NCI-H2227 treated with DMSO at 0.1 percent for 48 hours (cell line): ENCODE data around the gene ACLY.
"Not testable (repeated sequence)": the region's sequence is repeated elsewhere in the genome, so short reads cannot be mapped to it uniquely, and the experiment has no call there.

Experiments
- DNase-seq: peaks from one replicate; lab custom pipeline; 2025; lab: John Stamatoyannopoulos, UW

Gene ACLY

DNA sequence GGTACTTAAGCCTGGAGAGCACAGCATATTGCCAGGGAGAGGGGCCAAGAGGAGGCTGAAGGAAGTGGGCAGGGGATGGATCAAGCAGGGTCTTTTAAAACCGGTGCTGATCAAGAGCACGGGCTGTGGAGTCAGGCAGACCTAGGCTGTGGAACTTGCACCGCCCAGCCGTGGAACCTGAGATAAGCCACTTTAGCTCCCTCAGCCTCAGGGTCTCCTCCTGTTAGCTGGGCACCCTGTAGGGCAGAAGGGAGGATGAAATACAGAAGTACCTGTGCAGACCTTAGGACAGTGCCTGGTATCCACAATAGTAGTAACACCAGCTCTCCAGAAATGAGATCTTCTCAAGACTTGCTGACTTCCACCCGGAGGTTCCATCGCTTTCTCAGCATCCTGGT is 20.9 kb upstream of the ACLY start:
- DNase-seq = no peak

DNA sequence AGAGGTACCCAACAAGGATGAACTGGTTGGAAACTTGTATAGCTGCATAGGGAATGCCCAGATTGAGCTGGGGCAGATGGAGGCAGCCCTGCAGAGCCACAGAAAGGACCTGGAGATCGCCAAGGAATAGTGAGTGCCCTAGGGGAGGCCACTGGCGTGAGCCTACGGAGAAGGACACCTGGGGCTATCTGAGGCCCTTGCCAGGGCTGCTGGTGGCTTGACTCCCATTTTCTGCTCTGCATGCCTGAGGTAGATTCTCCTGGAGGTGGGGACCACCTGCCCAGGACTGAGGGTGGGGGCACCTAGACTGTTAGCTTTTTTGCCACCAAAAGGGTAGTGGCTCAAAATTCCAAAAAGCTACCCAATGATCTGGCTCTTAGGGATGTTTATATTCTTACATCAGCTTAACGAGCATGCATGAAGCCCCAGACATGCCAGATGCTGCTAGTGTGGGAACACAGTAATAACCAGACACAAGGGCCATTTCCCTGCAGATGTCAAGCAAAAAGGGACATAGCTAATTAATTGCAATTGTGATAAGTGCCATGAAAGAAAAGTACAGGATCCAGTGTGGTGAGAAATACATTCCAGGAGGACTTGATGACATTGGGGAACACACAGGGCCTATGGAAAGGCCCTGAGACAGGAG is 20.4 kb upstream of the ACLY start:
- no peak for DNase-seq

GRCh38 chr17:41937970-41938954 is 19.5 kb upstream of the ACLY start:
- DNase-seq = no peak

DNA sequence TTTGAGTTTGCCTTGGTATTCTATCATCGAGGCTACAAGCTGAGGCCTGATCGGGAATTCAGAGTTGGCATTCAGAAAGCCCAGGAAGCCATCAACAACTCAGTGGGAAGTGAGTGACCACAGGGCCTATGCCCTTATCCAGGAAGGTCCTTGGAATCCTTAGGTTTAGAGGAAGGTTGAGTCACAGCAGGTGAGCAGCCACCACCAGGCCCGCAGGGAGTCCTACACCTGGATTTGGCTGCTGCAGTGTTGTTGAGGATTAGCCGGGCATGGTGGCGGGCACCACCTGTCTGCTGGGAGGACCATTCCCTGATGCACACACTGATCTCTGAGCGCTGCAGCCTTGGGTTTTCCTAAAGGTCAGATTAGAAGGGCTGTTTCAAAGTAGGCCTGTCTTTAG is 16.9 kb upstream of the ACLY start:
- DNase-seq = no peak

GRCh38 chr17:41932816-41933389 is 14.2 kb upstream of the ACLY start:
- DNase-seq = no peak

- DNase-seq = not testable (repeated sequence)
Measured at GRCh38 chr17:41931715-41932114, 13.0 kb upstream of the ACLY start.

GRCh38 chr17:41930833-41931156 is 12.0 kb upstream of the ACLY start:
- DNase-seq = not testable (repeated sequence)

DNA sequence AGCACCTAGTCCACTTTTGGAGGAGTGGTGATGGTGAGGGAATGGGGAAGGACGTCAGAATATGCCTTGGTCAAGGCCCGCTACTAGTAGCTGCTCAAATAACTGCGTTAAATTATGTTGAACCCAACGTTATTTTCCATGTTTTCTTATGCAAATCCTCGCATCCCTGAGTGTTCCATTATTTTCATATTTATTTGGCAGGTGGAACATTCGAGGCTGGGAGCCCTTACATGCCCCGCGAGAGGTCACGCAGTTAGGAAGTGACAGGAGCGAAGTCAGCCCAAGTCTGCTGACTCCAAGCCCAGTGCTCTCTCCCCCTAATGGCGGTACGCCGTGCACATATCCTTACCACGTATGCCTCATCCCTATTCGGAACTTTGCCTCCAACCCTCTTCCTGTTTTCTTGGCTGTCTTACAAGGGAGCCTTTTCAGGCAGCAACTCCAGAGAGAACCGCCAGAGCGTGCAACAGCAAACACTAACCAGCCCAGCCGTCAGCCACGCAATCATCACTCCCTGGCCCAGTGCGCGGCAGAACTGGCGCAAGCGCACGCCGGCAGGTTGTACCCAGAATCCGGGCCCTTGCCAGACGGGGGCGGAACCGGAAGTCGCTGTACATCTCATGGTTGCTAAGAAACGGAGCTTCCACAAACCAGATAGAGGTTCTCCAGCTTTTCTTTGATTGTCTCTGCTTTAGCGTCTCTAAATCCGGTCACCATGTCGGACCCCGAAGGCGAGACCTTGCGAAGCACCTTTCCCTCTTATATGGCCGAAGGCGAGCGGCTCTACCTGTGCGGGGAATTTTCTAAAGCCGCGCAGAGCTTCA is 11.5 kb upstream of the ACLY start, which contains the start of gene ODAD4:
Gene ODAD4, plus strand, starts transcription at position 609 of the 824 bp plus-strand sequence. Its CDS starts 107 bp downstream, at position 716.
- peak; percentile 97 for DNase-seq

GRCh38 chr17:41928693-41929251 is 10.0 kb upstream of the ACLY start:
- no peak for DNase-seq

- DNase-seq = no peak
Measured at GRCh38 chr17:41925991-41926590, 7.3 kb upstream of the ACLY start.

DNA sequence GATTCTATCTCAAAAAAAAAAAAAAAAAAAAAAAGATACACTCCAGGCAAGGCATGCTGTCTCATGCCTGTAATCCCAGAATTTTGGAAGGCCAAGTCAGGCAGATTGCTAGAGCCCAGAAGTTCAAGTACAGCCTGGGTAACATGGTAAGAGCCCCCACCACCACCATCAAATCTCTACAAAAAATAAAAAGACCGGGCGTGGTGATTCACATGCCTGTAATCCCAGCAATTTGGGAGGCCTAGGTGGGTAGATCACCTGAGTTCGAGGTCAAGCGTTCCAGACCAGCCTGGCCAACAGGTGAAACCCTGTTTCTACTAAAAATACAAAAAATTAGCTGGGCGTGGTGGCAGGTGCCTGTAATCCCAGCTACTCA is 1.8 kb upstream of the ACLY start:
- DNase-seq = no peak

- no peak for DNase-seq
Measured at GRCh38 chr17:41919840-41920579, 1.3 kb upstream of the ACLY start.

DNA sequence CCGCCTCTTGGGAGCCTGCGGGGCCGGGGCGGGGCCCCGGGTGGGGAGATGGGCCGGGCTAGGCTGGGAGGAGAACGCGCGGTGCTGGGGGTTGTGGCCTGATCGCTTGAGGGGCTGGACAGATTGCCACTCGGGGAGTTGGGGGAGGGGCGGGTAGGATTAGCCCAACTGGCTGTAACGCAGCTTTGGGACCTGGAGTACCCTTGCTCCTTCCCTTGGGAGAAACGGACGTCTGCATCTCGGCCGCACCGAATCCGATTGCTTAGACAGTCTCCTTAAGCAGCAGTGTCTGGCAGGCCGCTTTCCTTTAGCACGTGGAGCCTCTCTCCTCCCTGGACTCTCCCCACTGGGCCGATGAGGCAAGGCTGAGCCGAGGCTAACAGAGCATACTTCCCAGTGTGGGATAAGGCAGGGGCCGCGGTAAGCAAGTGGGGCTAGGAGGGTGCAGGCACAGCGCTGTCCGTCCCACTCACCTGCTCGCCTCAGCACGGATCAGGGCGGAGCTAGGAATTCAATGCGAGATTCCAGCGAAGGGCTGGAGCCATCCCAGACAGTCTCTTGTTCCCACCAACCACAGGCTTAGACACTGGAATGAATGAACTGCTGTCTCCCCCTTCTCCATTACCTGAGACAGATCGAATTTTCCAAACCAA is 540 bp upstream of the ACLY start:
- peak; percentile 52 for DNase-seq

- peak; percentile 14 for DNase-seq
Measured at GRCh38 chr17:41917679-41918313, 955 bp downstream of the ACLY start.

DNA sequence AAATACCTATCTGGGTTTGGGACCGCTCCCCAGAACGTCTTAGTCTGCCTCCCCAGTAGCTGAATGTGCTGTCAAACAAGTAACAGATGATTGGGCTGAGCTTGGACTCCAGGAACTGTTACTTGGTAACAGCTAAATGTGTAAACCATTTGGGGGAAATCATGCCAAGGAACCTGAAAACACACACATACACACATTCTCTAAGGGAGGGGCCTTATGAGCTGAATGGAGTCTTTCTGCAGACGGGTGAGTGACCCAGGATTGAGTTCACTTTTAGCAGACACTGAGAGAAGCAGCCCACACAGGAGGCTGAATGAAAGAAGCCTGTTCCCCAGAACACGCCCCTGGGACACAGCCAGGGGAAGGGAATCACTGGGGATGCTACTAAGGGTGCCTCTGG is 1.6 kb downstream of the ACLY start:
- no peak for DNase-seq

GRCh38 chr17:41915566-41915965 is 3.2 kb downstream of the ACLY start:
- DNase-seq = no peak

- DNase-seq = no peak
Measured at GRCh38 chr17:41915020-41915419, 3.7 kb downstream of the ACLY start.

DNA sequence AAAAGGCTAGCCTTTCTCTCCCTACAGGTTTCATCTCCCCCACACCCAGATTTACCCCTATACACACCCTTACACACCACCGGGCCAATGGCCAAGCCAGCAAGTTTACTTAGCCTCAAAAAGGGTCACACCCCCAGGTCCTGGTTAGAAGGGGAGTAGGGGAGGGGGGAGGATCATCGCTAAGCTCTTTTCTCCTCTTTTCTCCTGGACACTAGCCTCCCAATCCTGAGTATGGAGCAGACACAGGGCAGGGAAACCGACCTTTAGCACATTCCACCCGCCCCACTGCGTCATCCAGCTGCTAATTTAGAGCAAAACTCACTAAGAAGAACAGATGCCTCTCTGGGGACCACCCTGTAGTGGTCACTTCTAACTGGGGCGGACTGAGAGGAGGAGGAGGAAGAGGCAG is 4.4 kb downstream of the ACLY start:
- no peak for DNase-seq

GRCh38 chr17:41913798-41914197 is 5.0 kb downstream of the ACLY start:
- DNase-seq = no peak

DNA sequence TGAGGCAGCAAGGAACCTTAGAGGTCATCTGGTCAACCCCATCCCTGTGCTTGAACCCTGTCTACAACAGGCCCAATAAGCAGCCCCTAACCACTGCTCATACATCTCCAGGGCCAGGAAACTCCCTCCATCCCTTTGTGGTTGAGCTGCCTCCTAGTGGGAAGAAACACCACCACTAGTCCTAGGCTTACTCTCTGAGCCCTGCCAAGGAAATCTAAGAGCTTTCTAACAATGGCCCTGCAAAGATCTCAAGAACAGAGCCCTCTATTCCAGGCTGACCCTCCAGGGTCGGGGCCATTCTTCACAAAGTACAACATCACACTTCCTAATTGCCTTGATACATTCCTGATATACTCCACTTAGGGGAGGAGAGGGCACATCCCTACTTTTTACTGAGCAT is 5.8 kb downstream of the ACLY start:
- no peak for DNase-seq
